ELF-1 (cell line): ENCODE measurements around the gene BCL2L15.
"Not testable (repeated sequence)": the region's sequence is repeated elsewhere in the genome, so short reads cannot be mapped to it uniquely, and the experiment has no call there.

Experiments
- DNase-seq: peaks from one replicate; pipeline ENCODE4 v3.0.0-alpha.2; 2016; ENCODE audit warnings: low read depth, low spot score

Gene BCL2L15

GRCh38 chr1:113871597-113872113, 15.7 kb downstream of the BCL2L15 start, which contains the start of gene PTPN22:
Gene PTPN22 (minus strand): TSS chr1:113871712.
- DNase-seq, result no peak

- DNase-seq, result no peak
These were observed 16.6 kb downstream of the BCL2L15 start for GRCh38 chr1:113870778-113871177.

GRCh38 chr1:113868387-113869083, 18.8 kb downstream of the BCL2L15 start:
- DNase-seq, result no peak

GRCh38 chr1:113861641-113862040, 25.7 kb downstream of the BCL2L15 start:
- DNase-seq, result no peak

GRCh38 chr1:113860891-113861290, 26.5 kb downstream of the BCL2L15 start:
- DNase-seq, result no peak

- DNase-seq, result no peak
These were observed 27.8 kb downstream of the BCL2L15 start for GRCh38 chr1:113859478-113860175.

GRCh38 chr1:113858982-113859381, 28.4 kb downstream of the BCL2L15 start:
- no peak for DNase-seq

GRCh38 chr1:113858418-113858817, 29.0 kb downstream of the BCL2L15 start:
- no peak for DNase-seq

GRCh38 chr1:113857776-113858175, 29.6 kb downstream of the BCL2L15 start:
- DNase-seq, result no peak

GRCh38 chr1:113856401-113856790, 31.0 kb downstream of the BCL2L15 start:
- DNase-seq, result no peak

GRCh38 chr1:113855630-113856400, 31.6 kb downstream of the BCL2L15 start:
- no peak for DNase-seq

- DNase-seq, result no peak
These were observed 33.1 kb downstream of the BCL2L15 start for GRCh38 chr1:113854234-113854633.

- DNase-seq, result not testable (repeated sequence)
These were observed 34.7 kb downstream of the BCL2L15 start for GRCh38 chr1:113852694-113853093.

GRCh38 chr1:113850127-113850796, 37.1 kb downstream of the BCL2L15 start:
- DNase-seq, result no peak

- no peak for DNase-seq
These were observed 38.3 kb downstream of the BCL2L15 start for GRCh38 chr1:113849072-113849471.

- DNase-seq, result no peak
These were observed 40.9 kb downstream of the BCL2L15 start for GRCh38 chr1:113846391-113847035.

GRCh38 chr1:113836534-113836933, 50.8 kb downstream of the BCL2L15 start:
- DNase-seq, result no peak

- DNase-seq, result no peak
These were observed 51.6 kb downstream of the BCL2L15 start for GRCh38 chr1:113835686-113836290.

- DNase-seq, result no peak
These were observed 52.7 kb downstream of the BCL2L15 start for GRCh38 chr1:113834716-113835115.
